ENCODE data around the gene ELL2. TPM values are rescaled to one million over a fixed set of nuclear protein-coding genes. Genes with fewer than 3 reads are reported as not detected.
A peak's percentile ranks its signal among the peaks of the same experiment; 100 is the strongest.

Gene ELL2
- total RNA-seq, 2 donors from 2014 or later: 80.0 to 104 TPM

- H3K36me3 ChIP-seq: no peaks in the 10 kb centered on the region
- peak overlapping the region; percentile 97 to 99 for H3K27ac ChIP-seq
- intact Hi-C loops (cut with DNase I): loop anchor here (5.0 to 10.0 kb wide), 3 partner anchors 100 to 315 kb away; partner anchors contain the start of gene RFESD
- 55% methylated on average over 8 of the region's 8 CpGs for WGBS
- DNase-seq (ENCODE audit: low spot score): no peak
- no peaks in the 10 kb centered on the region for H3K27me3 ChIP-seq (replicated peaks; ENCODE audit: insufficient read depth)
- peak overlapping the region; percentile 96 to 100 for H3K4me3 ChIP-seq
- H3K9me3 ChIP-seq: no peaks in the 10 kb centered on the region
- no peaks in the 10 kb centered on the region for H3K4me1 ChIP-seq (replicated peaks)
- TF ChIP-seq POLR2AphosphoS5 (IDR thresholded peaks at IDR 0.05): no peak
- TF ChIP-seq POLR2A (IDR thresholded peaks at IDR 0.05): no peak
- TF ChIP-seq CTCF (IDR thresholded peaks at IDR 0.05): no peak
Measured at GRCh38 chr5:95962475-95962773, 773 bp upstream of the ELL2 start.

- peak; percentile 57 for DNase-seq (ENCODE audit: low spot score)
- H3K36me3 ChIP-seq: no peaks in the 10 kb centered on the region
- no peaks in the 10 kb centered on the region for H3K27me3 ChIP-seq (replicated peaks; ENCODE audit: insufficient read depth)
- WGBS: under 1% methylated on average over 74 of the region's 90 CpGs
- no peak for TF ChIP-seq POLR2A (IDR thresholded peaks at IDR 0.05)
- peak; percentile 16 for TF ChIP-seq POLR2AphosphoS5 (IDR thresholded peaks at IDR 0.05)
- peak; percentile 64 to 92 (median 79) for TF ChIP-seq CTCF (IDR thresholded peaks at IDR 0.05)
- H3K9me3 ChIP-seq: no peaks in the 10 kb centered on the region
- H3K4me3 ChIP-seq: peak overlapping the region; percentile 96 to 100
- intact Hi-C loops (cut with DNase I): loop anchor here (2.0 to 10.0 kb wide), 4 partner anchors 99 to 376 kb away; partner anchors contain the start of gene RFESD
- H3K27ac ChIP-seq: peak overlapping the region; percentile 97 to 99
- peaks cover 3% of the 10 kb centered on the region for H3K4me1 ChIP-seq (replicated peaks)
Measured at GRCh38 chr5:95960667-95961616, 709 bp downstream of the ELL2 start.

- no peaks in the 10 kb centered on the region for H3K9me3 ChIP-seq
- H3K4me1 ChIP-seq (replicated peaks): peaks cover 3% of the 10 kb centered on the region
- no peaks in the 10 kb centered on the region for H3K36me3 ChIP-seq
- H3K4me3 ChIP-seq: peak overlapping the region; percentile 96 to 100
- DNase-seq (ENCODE audit: low spot score): no peak
- H3K27me3 ChIP-seq (replicated peaks; ENCODE audit: insufficient read depth): no peaks in the 10 kb centered on the region
- intact Hi-C loops (cut with DNase I): loop anchor here (2.0 to 10.0 kb wide), 4 partner anchors 98 to 377 kb away; partner anchors contain the start of gene RFESD
- TF ChIP-seq POLR2A (IDR thresholded peaks at IDR 0.05): no peak
- peak in 1 of 4 experiments; percentile 17 for TF ChIP-seq CTCF (IDR thresholded peaks at IDR 0.05)
- H3K27ac ChIP-seq: peak overlapping the region; percentile 97 to 99
- 12% methylated on average over 26 of the region's 26 CpGs for WGBS
Measured at GRCh38 chr5:95959888-95960666, 1.6 kb downstream of the ELL2 start.

- intact Hi-C loops (cut with DNase I): no loop called here
- TF ChIP-seq POLR2A (IDR thresholded peaks at IDR 0.05) (no peak), CTCF (IDR thresholded peaks at IDR 0.05) (peak in 1 of 4 experiments; percentile 19)
- 61% methylated on average over 9 of the region's 9 CpGs for WGBS
- no peak for DNase-seq (ENCODE audit: low spot score)
- Histone ChIP-seq H3K36me3 (no peaks in the 10 kb centered on the region), H3K4me1 (replicated peaks) (peaks cover 3% of the 10 kb centered on the region), H3K27me3 (replicated peaks; ENCODE audit: insufficient read depth) (no peaks in the 10 kb centered on the region), H3K4me3 (peak overlapping the region; percentile 96 to 100), H3K27ac (peak overlapping the region; percentile 97 to 99), H3K9me3 (no peaks in the 10 kb centered on the region)
Measured at GRCh38 chr5:95959051-95959887, 2.4 kb downstream of the ELL2 start.

Data from prostate gland (tissue), 2 donors.